ENCODE results near the gene LAMB1. TPM values are rescaled to one million over a fixed set of nuclear protein-coding genes. Genes with fewer than 3 reads are reported as not detected.

Gene LAMB1
- total RNA-seq, 2 experiments from 2014 or later: 0.17 TPM; not detected in 1

DNA sequence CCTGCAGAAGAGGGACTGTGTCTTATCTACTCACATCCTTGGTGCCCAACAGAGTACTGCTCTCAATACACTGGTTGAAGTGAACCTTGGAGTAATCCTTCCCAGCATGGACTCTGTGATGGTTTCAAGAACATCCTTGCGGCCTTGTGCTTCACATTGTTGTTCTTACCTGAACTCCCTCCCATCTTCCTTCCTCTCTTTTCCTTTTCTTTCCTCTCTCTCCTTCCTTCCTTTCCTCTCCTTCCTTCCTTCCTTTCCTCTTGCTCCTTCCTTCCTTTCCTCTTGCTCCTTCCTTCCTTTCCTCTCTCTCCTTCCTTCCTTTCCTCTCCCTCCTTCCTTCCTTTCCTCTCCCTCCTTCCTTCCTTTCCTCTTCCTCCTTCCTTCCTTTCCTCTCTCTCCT, 26.3 kb downstream of the LAMB1 start:
- intact Hi-C loops (cut with micrococcal nuclease; ENCODE audit: unreplicated experiment): no loop called here
- H2AFZ ChIP-seq (ENCODE audit: low read length): no peak overlapping the region
- ChIA-PET CTCF (ENCODE audit: unreplicated experiment) (interaction anchor here (0.6 kb wide), 2 partner anchors 16 to 242 kb away, joined by 3 to 5 read pairs; no protein-coding TSS in a partner anchor), POLR2A (no interaction called here)
- H3K4me1 ChIP-seq (ENCODE audit: insufficient read depth, low read length, poor library complexity, severe bottlenecking): no peaks in the 10 kb centered on the region
- DNase-seq (ENCODE audit: low spot score): no peak
- no TSS peak for BruUV-seq (replicated peaks)
- H3K9me3 ChIP-seq (ENCODE audit: low read length): no peaks in the 10 kb centered on the region
- H3K4me3 ChIP-seq (ENCODE audit: low read depth, low read length, poor library complexity, severe bottlenecking): no peak overlapping the region
- no peak overlapping the region for H3K27ac ChIP-seq (ENCODE audit: low read depth, low read length, poor library complexity, severe bottlenecking)
- H3K4me2 ChIP-seq (ENCODE audit: low read length): no peak overlapping the region
- no peaks in the 10 kb centered on the region for H3K36me3 ChIP-seq (ENCODE audit: insufficient read depth, low read length)
- no peaks in the 10 kb centered on the region for H3K9me2 ChIP-seq (ENCODE audit: insufficient read depth, low read length)
- TF ChIP-seq, protein P1, sequence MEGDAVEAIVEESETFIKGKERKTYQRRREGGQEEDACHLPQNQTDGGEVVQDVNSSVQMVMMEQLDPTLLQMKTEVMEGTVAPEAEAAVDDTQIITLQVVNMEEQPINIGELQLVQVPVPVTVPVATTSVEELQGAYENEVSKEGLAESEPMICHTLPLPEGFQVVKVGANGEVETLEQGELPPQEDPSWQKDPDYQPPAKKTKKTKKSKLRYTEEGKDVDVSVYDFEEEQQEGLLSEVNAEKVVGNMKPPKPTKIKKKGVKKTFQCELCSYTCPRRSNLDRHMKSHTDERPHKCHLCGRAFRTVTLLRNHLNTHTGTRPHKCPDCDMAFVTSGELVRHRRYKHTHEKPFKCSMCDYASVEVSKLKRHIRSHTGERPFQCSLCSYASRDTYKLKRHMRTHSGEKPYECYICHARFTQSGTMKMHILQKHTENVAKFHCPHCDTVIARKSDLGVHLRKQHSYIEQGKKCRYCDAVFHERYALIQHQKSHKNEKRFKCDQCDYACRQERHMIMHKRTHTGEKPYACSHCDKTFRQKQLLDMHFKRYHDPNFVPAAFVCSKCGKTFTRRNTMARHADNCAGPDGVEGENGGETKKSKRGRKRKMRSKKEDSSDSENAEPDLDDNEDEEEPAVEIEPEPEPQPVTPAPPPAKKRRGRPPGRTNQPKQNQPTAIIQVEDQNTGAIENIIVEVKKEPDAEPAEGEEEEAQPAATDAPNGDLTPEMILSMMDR (conservative IDR thresholded peaks at IDR 0.05; ENCODE audit: low read length): no peak
- no peak for TF ChIP-seq EZH2phosphoT487 (IDR thresholded peaks at IDR 0.05; ENCODE audit: borderline replicate concordance, low read depth, low read length)
- H3K79me2 ChIP-seq (ENCODE audit: insufficient read depth, low read depth, low read length): no peaks in the 10 kb centered on the region
- no peaks in the 10 kb centered on the region for H4K20me1 ChIP-seq (ENCODE audit: insufficient read depth, low read length)

DNA sequence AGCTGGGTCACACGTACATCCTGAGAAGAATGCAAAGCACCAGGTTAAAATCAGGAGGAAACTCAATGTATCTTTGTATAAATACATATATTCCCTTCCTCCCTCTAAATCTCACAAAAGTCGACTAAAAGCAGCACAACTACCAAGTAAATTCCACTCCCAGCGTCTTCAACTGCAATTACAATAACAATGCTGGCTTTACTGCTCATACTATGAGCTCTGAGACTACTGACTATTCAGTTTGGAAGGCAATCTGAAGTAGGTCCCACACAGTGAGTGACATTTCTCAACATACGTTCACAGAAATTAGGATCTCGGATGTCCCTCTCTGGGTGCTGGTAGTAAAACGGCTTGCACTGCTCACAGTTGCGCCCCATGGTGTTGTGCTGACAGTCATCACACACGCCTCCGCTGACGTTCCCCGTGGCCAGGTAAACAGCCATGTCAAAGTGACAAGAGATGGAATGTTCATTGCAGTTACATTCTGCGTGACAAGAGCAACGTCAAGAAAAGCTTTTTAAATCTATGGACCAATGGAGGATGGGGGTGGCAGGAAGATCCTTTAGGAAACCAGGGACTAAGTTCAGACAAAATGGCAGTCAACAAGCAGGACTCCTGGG, 27.5 kb downstream of the LAMB1 start:
- DNase-seq (ENCODE audit: low spot score): no peak
- no TSS peak for BruUV-seq (replicated peaks)
- Histone ChIP-seq H3K9me2 (ENCODE audit: insufficient read depth, low read length) (no peaks in the 10 kb centered on the region), H3K4me3 (ENCODE audit: low read depth, low read length, poor library complexity, severe bottlenecking) (no peak overlapping the region), H4K20me1 (ENCODE audit: insufficient read depth, low read length) (no peaks in the 10 kb centered on the region), H3K36me3 (ENCODE audit: insufficient read depth, low read length) (no peaks in the 10 kb centered on the region), H3K4me1 (ENCODE audit: insufficient read depth, low read length, poor library complexity, severe bottlenecking) (no peaks in the 10 kb centered on the region), H3K9me3 (ENCODE audit: low read length) (no peaks in the 10 kb centered on the region), H3K27ac (ENCODE audit: low read depth, low read length, poor library complexity, severe bottlenecking) (no peak overlapping the region), H2AFZ (ENCODE audit: low read length) (no peak overlapping the region), H3K4me2 (ENCODE audit: low read length) (no peak overlapping the region), H3K79me2 (ENCODE audit: insufficient read depth, low read depth, low read length) (no peaks in the 10 kb centered on the region)
- ChIA-PET POLR2A (interaction anchor here (0.6 kb wide), 1 partner anchor 119 kb away, joined by 3 read pairs; no protein-coding TSS in a partner anchor), CTCF (ENCODE audit: unreplicated experiment) (no interaction called here)
- intact Hi-C loops (cut with micrococcal nuclease; ENCODE audit: unreplicated experiment): no loop called here
- TF ChIP-seq, protein P1 (conservative IDR thresholded peaks at IDR 0.05; ENCODE audit: low read length): no peak
- no peak for TF ChIP-seq EZH2phosphoT487 (IDR thresholded peaks at IDR 0.05; ENCODE audit: borderline replicate concordance, low read depth, low read length)

DNA sequence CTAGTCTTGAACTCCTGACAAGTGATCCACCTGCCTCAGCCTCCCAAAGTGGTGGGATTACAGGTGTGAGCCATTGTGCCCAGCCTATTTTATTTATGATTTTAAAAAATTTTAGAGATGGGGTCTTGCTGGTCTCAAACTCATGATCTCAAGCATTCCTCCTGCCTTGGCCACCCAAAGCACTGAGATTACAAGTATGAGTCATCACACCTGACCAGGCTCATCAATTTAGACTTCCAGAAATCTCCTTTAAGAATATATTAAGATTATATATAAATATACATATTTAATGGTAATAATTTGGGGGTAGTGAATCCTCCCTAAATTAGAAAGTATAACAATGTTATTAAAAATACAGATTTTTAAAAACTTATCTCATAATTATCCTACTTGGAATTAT, 29.1 kb downstream of the LAMB1 start:
- Histone ChIP-seq H3K4me1 (ENCODE audit: insufficient read depth, low read length, poor library complexity, severe bottlenecking) (no peaks in the 10 kb centered on the region), H4K20me1 (ENCODE audit: insufficient read depth, low read length) (no peaks in the 10 kb centered on the region), H3K4me2 (ENCODE audit: low read length) (no peak overlapping the region), H3K4me3 (ENCODE audit: low read depth, low read length, poor library complexity, severe bottlenecking) (no peak overlapping the region), H3K79me2 (ENCODE audit: insufficient read depth, low read depth, low read length) (no peaks in the 10 kb centered on the region), H2AFZ (ENCODE audit: low read length) (no peak overlapping the region), H3K27ac (ENCODE audit: low read depth, low read length, poor library complexity, severe bottlenecking) (no peak overlapping the region), H3K36me3 (ENCODE audit: insufficient read depth, low read length) (no peaks in the 10 kb centered on the region), H3K9me3 (ENCODE audit: low read length) (no peaks in the 10 kb centered on the region), H3K9me2 (ENCODE audit: insufficient read depth, low read length) (no peaks in the 10 kb centered on the region)
- intact Hi-C loops (cut with micrococcal nuclease; ENCODE audit: unreplicated experiment): no loop called here
- no TSS peak for BruUV-seq (replicated peaks)
- CTCF ChIA-PET (ENCODE audit: unreplicated experiment): no interaction called here
- DNase-seq (ENCODE audit: low spot score): no peak
- POLR2A ChIA-PET: interaction anchor here (1.1 kb wide), 1 partner anchor 8 kb away, joined by 3 read pairs; no protein-coding TSS in a partner anchor
- TF ChIP-seq, protein P1 (conservative IDR thresholded peaks at IDR 0.05; ENCODE audit: low read length): no peak
- TF ChIP-seq EZH2phosphoT487 (IDR thresholded peaks at IDR 0.05; ENCODE audit: borderline replicate concordance, low read depth, low read length): no peak
